SH-SY5Y (cell line): ENCODE measurements around the gene NUDT1.

ENCODE experiments used
- GATA2 ChIP-seq: IDR thresholded peaks from 2 replicates; pipeline ENCODE4 v1.6.1; 2011; ENCODE audit warnings: mild to moderate bottlenecking, low read depth, low read length
- GATA3 ChIP-seq: IDR thresholded peaks from 2 replicates; pipeline ENCODE4 v1.6.1; 2011; ENCODE audit warnings: low read depth, mild to moderate bottlenecking, low read length, moderate library complexity

Gene NUDT1

DNA sequence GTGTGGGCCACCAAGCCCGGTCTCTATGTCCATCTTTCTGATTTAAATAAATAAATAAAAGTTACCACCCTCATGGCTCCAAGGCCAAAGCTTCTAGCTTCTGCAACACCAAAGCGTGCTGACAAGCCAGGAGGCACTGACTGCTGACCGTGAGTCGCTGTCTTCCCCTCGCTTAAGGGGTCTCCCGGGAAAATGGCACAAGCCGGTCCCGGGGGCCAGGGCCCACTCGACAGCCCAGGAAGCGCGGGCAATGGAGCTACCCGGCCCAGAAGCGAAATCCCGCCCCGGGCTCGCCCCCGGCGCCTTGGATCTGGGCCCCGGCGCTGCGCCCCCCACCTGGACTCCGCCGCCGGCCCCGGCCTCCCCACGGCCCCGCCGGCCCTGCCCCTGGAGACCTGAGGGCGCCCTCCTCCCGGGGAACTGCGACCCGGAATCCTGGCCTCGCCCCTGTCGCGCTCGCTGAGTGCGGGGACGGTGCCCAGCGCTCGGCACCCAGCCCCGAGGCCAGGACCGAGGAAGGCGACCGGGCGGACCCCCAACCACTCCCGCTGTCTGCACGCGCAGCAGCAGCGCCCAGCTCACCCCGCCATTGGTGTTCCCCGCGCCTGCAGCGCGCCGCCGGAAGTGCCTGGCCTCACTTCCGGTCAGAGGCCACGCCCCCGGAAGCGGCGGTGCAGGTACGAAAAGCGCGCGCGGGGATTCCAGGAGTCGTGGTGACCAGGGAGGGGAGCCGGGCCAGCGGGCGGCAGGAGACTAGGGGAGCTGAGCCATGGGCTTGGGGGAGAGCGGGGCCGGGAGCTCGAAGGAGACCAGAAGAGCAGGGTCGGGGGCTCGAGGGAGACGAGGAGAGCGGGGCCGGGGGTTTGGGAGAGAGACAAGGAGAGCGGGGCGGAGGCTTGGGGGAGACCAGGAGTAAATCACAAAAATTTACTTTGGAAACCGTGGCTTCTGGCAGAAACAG is at the start of gene NUDT1, which contains the start of gene MRM2:
Gene NUDT1, plus strand, starts transcription at position 647 of the 961 bp plus-strand sequence. CDS start 2,349 bp downstream, outside the sequence.
Gene MRM2, minus strand, starts transcription at position 626 of the 961 bp plus-strand sequence. Its CDS starts 36 bp downstream, at position 590.
- no peak for TF ChIP-seq GATA2
- TF ChIP-seq GATA3: no peak

GRCh38 chr7:2192831-2193534 is 49.0 kb upstream of the NUDT1 start:
- TF ChIP-seq GATA3: no peak
- no peak for TF ChIP-seq GATA2

- TF ChIP-seq GATA3 (no peak), GATA2 (no peak)
Observed at GRCh38 chr7:2193575-2194305, 48.3 kb upstream of the NUDT1 start.

- TF ChIP-seq GATA2 (no peak), GATA3 (no peak)
Observed at GRCh38 chr7:2195400-2196246, 46.4 kb upstream of the NUDT1 start.

GRCh38 chr7:2196381-2197378 is 45.3 kb upstream of the NUDT1 start:
- TF ChIP-seq GATA2 (no peak), GATA3 (no peak)

DNA sequence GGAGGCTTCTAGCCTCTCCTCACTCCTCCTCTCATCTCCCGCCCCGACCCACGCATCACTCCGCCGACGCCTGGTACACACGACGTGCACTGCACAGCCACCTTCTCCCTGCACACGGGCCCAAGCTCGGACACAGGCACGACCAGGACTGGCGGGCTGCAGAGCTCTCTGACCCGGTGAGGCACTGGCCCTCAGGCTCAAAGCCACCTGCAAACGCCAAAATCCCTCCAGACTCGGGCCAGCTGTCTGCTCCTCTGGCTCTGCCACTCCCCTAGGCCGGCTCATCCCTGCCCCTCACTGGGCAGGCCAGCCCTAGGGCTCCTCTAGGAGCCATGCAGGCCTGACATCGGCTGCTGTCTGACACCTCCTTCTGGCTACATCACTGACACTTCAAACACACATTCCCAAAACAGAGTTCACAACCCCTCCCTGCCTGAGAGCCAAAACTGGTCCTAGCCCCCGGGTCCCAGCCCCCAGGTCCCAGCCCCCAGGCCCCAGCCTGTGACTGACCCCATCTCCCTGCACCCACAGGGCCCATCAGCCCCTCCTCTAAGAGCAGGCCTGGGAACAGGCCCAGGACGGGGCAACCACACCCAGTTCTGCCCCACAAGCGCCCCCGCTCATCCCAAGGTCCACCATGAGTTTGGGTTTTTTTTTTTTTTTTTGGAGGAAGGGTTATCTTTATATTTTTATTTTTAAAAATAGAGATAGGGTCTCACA is 44.4 kb upstream of the NUDT1 start:
- TF ChIP-seq GATA3 (no peak), GATA2 (no peak)

DNA sequence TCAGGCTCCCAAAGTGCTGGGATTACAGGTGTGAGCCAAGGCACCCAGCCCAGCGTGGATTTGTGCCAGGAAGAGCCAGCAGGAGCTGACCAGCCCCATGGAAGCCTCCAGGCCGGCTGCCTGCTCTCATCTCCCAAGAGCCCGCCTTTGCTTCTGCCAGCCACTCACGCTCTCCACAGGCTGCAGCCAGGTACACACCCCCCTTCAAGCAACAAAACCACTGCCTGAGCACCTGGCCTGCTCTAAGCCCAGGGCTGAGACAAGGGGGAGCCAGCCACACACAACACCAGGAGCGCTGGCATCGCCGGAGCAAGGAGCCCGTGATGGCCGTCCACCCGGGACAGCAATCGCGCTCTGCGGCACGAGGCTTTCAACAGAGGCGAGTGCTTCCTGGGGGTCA is 43.8 kb upstream of the NUDT1 start:
- no peak for TF ChIP-seq GATA3
- no peak for TF ChIP-seq GATA2

- TF ChIP-seq GATA2: no peak
Observed at GRCh38 chr7:2198760-2199159, 43.3 kb upstream of the NUDT1 start.

- TF ChIP-seq GATA2 (no peak), GATA3 (no peak)
Observed at GRCh38 chr7:2199528-2199927, 42.5 kb upstream of the NUDT1 start.

GRCh38 chr7:2199956-2200583 is 42.0 kb upstream of the NUDT1 start:
- TF ChIP-seq GATA3 (no peak), GATA2 (no peak)

GRCh38 chr7:2200584-2200980 is 41.4 kb upstream of the NUDT1 start:
- no peak for TF ChIP-seq GATA2
- TF ChIP-seq GATA3: no peak

- TF ChIP-seq GATA2 (no peak), GATA3 (no peak)
Observed at GRCh38 chr7:2201128-2201527, 40.9 kb upstream of the NUDT1 start.
